ENCODE data around the gene TBRG4. TPM values are rescaled to one million over a fixed set of nuclear protein-coding genes. Genes with fewer than 3 reads are reported as not detected.

Gene TBRG4
- total and polyA plus RNA-seq, 8 donors = 15.6 to 39.8 (median 25.2) TPM

GRCh38 chr7:45080265-45080957 is 31.1 kb downstream of the TBRG4 start:
- Histone ChIP-seq H3K9me3 (no peaks in the 10 kb centered on the region), H3K4me3 (no peak overlapping the region), H3K27me3 (no peaks in the 10 kb centered on the region), H3K27ac (no peak overlapping the region), H3K36me3 (peaks cover 0 to 10% (median 5%) of the 10 kb centered on the region in 3 donors), H3K4me1 (no peaks in the 10 kb centered on the region)
- ATAC-seq = peak in 1 of 4 donors; percentile 12
- FAIRE-seq = no peak
- WGBS, 2 donors = 84 to 88% methylated on average over 17 of the region's 17 CpGs
- no peak for TF ChIP-seq CTCF (IDR thresholded peaks at IDR 0.05)
- intact Hi-C loops (cut with DNase I) = no loop called here
- peak in 1 of 6 donors; percentile 52 for DNase-seq

GRCh38 chr7:45078125-45078681 is 33.3 kb downstream of the TBRG4 start:
- H3K36me3 ChIP-seq = peaks cover 0 to 20% (median 5%) of the 10 kb centered on the region in 3 donors
- intact Hi-C loops (cut with DNase I) = no loop called here
- no peak overlapping the region for H3K4me3 ChIP-seq
- H3K4me1 ChIP-seq = no peaks in the 10 kb centered on the region
- ATAC-seq = no peak
- 55 to 68% methylated on average over 8 of the region's 8 CpGs for WGBS, 2 donors
- no peak for FAIRE-seq
- DNase-seq = peak in 1 of 6 donors; percentile 25
- no peaks in the 10 kb centered on the region for H3K9me3 ChIP-seq
- no peak overlapping the region for H3K27ac ChIP-seq
- no peaks in the 10 kb centered on the region for H3K27me3 ChIP-seq
- TF ChIP-seq CTCF (IDR thresholded peaks at IDR 0.05) = no peak

- no peaks in the 10 kb centered on the region for H3K27me3 ChIP-seq
- 82 to 95% methylated on average over 9 of the region's 9 CpGs for WGBS, 2 donors
- no peaks in the 10 kb centered on the region for H3K9me3 ChIP-seq
- FAIRE-seq (no peak), ATAC-seq (no peak), DNase-seq (peak in 1 of 6 donors; percentile 16)
- H3K4me3 ChIP-seq = no peak overlapping the region
- intact Hi-C loops (cut with DNase I) = no loop called here
- TF ChIP-seq CTCF (IDR thresholded peaks at IDR 0.05) = no peak
- no peaks in the 10 kb centered on the region for H3K4me1 ChIP-seq
- peaks cover 0 to 20% (median 5%) of the 10 kb centered on the region in 3 donors for H3K36me3 ChIP-seq
- no peak overlapping the region for H3K27ac ChIP-seq
Observed at GRCh38 chr7:45077579-45077978, 33.9 kb downstream of the TBRG4 start.

- no peaks in the 10 kb centered on the region for H3K9me3 ChIP-seq
- no peak for TF ChIP-seq CTCF (IDR thresholded peaks at IDR 0.05)
- H3K36me3 ChIP-seq = peaks cover 0 to 20% (median 5%) of the 10 kb centered on the region in 3 donors
- FAIRE-seq = no peak
- WGBS, 2 donors = 92 to 94% methylated on average over 5 of the region's 5 CpGs
- intact Hi-C loops (cut with DNase I) = no loop called here
- H3K27ac ChIP-seq = no peak overlapping the region
- H3K27me3 ChIP-seq = no peaks in the 10 kb centered on the region
- no peak overlapping the region for H3K4me3 ChIP-seq
- ATAC-seq = no peak
- H3K4me1 ChIP-seq = no peaks in the 10 kb centered on the region
- DNase-seq = no peak
Observed at GRCh38 chr7:45076946-45077345, 34.6 kb downstream of the TBRG4 start.
